B cell (primary cell): ENCODE results near the gene PHACTR1.

Source experiments
- EZH2 ChIP-seq: IDR thresholded peaks from 2 replicates; pipeline ENCODE4 v1.6.1; 2012; ENCODE audit warnings: borderline replicate concordance, low read depth, mild to moderate bottlenecking, moderate library complexity, low read length; ENCODE audit not compliant: insufficient read depth, poor library complexity, severe bottlenecking
- TF ChIP-seq, protein P1 (sequence below): fragments of 200-600 bp; IDR thresholded peaks from one replicate; pipeline ENCODE4 v1.8.0; 2022; ENCODE audit warnings: antibody characterized with exemption, mild to moderate bottlenecking

DNA sequence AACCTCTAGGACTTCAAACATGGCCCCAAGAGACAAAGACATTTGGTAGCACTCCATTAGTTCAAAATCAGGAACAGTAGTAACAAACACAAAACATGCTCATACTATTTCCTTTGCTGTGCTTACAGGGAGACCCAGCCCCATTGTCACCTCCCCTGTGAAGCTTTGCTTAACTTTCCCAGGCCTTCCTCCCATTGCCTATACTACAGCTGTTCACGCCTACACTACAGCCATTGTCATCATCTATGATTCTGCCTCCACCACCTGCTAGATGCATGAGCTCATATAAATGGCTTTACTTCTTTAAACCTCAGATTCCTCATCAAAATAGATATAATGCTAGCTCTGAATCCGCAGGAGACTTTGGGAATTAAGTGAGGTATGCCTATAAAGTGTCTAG, 8.7 kb downstream of the PHACTR1 start:
- TF ChIP-seq, protein P1, sequence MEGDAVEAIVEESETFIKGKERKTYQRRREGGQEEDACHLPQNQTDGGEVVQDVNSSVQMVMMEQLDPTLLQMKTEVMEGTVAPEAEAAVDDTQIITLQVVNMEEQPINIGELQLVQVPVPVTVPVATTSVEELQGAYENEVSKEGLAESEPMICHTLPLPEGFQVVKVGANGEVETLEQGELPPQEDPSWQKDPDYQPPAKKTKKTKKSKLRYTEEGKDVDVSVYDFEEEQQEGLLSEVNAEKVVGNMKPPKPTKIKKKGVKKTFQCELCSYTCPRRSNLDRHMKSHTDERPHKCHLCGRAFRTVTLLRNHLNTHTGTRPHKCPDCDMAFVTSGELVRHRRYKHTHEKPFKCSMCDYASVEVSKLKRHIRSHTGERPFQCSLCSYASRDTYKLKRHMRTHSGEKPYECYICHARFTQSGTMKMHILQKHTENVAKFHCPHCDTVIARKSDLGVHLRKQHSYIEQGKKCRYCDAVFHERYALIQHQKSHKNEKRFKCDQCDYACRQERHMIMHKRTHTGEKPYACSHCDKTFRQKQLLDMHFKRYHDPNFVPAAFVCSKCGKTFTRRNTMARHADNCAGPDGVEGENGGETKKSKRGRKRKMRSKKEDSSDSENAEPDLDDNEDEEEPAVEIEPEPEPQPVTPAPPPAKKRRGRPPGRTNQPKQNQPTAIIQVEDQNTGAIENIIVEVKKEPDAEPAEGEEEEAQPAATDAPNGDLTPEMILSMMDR = no peak
- no peak for TF ChIP-seq EZH2
